HUDEP-2 (cell line): Measurements from ENCODE around the gene CENPF.

ENCODE experiments used
- DNase-seq, 76 experiments: peaks; one replicate each; lab custom pipeline; 2025; ENCODE audit not compliant: unreplicated experiment in 76 of 76; lab: John Stamatoyannopoulos, UW

CENPF gene

GRCh38 chr1:214615109-214615508 is 12.1 kb downstream of the CENPF start:
- DNase-seq: no peak

DNA sequence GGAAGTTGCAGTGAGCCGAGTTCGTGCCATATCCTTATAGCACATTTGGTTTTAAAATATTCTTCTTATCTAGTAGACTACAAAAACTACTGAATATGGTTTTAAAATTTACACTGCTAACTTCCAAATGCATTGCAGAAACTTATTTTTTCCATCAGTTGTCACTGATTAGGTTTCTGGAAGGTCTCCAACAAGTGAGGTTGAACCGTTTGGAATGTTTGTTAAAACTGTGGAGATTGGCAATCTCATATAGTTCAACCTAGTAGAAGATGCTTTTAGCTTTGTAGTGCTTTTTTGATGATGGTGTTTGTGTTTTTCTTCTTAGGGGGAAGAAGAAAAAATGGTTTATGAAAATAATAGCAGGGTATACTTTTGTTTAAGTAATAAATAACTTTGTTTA is 12.9 kb downstream of the CENPF start:
- peak in 1 of 76 experiments; percentile 1 for DNase-seq

GRCh38 chr1:214617246-214617645 is 14.3 kb downstream of the CENPF start:
- DNase-seq: no peak

DNA sequence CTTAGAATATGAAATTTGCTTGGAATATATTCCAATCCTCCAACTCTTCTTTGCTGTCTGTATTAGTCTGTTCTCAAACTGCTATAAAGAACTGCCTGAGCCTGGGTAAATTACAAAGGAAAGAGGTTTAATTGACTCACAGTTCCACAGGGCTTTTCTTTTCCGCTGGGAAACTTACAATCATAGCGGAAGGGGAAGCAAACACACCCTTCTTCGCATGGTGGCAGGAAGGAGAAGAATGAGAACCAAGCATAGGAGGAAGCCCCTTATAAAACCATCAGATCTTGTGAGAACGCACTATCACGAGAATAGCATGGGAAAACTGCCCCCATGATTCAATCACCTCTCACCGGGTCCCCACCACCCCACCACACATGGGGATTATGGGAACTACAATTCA is 14.8 kb downstream of the CENPF start:
- DNase-seq: no peak

DNA sequence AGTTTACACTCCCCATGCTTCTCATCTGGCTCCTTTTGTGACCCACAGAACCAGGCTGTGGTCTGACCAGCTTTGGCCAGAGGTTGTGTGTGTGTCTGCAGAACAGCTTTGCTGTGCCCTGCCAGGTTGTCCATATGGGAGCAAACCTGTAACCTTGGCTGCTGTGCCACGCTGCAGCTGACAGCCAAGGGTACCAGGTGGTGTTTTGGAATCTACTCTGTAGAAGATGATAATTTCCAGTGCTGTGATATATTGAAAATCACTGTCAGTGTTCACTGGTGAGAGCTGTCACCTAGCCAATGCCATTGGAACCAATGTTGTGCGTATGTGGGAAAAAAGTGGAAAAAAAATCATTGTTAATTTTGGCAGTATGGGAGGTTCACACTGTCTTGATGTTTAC is 18.2 kb downstream of the CENPF start:
- DNase-seq: no peak

DNA sequence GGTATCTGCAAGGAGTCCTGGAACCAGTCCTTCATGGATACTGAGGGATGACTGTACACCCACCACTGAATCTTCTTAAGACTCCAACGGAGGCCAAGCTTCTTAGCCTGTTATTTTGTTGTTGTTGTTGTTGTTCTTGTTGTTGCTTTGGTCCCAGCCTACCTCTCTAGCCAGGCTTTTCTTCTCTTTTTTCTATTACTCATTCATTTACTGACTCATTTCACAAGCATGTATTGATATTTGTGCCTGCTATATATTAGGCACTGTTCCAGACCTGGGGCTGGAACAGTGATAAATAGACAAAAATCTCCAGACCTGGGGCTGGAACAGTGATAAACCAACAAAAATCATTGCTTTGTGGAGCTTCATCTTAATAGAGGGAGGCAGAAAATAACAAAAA is 20.4 kb downstream of the CENPF start:
- no peak for DNase-seq

DNA sequence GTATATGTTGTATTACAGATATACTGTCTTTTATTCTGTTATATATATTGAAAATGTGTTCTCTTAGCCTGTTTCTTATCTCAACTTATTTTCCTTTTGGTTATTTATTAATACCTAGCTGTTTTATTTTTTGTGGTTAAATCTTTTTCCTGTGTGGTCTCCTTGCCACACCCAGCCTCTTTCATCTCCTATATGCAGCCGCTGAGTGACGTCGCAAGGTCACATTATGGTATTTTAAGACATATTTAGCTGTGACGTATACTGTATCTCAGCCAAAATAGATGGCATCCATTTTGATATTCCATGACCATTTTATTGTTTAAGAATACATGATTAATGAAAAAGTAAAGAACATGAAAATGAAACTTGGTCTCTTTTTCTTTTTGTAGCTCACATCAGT is 29.1 kb downstream of the CENPF start:
- DNase-seq: no peak

GRCh38 chr1:214633686-214634085 is 30.7 kb downstream of the CENPF start:
- no peak for DNase-seq

DNA sequence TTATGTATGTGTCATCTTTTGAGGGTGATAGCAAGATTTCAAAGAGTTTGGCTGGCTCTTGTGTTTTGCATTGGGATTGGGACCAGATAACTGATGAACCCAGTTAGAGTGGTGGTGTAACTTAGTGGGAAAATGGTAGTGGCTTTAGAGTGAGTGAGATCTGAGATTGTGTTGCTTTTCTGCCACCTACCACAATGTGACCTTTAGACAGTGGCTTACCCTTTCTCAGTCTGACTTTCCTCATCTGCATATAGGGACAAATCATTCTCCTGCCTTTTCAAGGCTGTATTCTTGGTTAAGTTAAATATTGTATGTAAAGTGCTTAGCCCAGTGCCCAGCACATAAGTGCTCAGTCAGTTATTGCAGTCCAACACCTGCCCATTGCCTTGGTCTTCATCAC is 31.3 kb downstream of the CENPF start:
- DNase-seq: no peak

DNA sequence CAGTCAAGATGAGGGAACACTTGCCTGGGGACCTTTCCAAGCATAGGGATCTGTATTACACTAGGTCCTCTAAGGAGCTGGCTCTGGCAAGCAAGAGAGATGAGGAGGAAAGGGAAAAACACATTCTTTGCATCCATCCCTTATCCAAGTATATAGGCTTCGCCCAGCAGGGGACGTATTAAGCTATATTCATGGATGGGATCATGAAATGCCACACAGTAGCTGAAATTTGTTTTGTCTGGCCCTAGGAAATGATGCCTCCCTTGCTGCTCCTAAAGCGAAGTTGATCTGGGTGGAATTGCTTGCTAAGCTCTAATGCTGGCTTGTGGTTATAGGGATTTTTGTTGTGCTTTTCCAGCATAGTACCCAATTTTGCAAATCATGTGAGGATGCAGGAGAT is 32.1 kb downstream of the CENPF start:
- DNase-seq: no peak

DNA sequence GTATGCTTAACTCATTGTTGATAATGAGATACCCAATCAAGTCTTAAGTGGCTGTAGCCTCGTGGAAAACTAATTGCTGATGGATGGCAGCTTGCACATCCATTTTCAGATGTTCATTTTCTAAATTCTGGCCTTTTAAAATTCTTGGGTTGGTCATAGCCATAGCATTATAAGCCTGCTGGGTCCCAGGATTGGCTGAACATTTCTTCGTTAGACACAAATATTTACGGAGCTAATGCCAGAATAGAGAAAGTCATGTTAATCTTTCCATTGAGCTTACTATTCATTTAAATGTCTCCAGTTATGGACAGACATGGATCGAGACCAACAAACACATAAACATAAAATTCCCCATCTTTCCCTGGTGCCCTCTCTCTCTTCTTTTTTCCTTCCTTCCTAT is 32.5 kb downstream of the CENPF start:
- DNase-seq: no peak

GRCh38 chr1:214636436-214636835 is 33.4 kb downstream of the CENPF start:
- DNase-seq: no peak

- DNase-seq: no peak
Observed at GRCh38 chr1:214637125-214637524, 34.1 kb downstream of the CENPF start.

- DNase-seq: peak in 5 of 76 experiments; percentile 1 to 11 (median 4)
Observed at GRCh38 chr1:214637722-214638458, 34.9 kb downstream of the CENPF start.

DNA sequence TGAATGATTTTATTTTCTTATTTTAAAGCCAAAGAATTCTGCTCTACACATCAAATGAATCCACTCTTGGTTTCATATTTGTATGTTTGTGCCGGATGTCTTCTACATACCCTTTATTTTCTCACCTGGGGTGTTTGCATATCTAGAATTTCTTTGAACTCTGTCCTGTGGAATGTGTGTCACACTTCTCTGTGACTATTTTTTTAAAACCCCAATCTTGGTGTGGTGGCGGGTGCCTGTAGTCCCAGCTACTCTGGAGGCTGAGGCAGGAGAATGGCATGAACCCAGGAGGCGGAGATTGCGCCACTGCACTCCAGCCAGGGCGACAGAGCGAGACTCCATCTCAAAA is 35.4 kb downstream of the CENPF start:
- DNase-seq: no peak

GRCh38 chr1:214638997-214639396 is 36.0 kb downstream of the CENPF start:
- DNase-seq: no peak

- DNase-seq: no peak
Observed at GRCh38 chr1:214640431-214641213, 37.6 kb downstream of the CENPF start.

DNA sequence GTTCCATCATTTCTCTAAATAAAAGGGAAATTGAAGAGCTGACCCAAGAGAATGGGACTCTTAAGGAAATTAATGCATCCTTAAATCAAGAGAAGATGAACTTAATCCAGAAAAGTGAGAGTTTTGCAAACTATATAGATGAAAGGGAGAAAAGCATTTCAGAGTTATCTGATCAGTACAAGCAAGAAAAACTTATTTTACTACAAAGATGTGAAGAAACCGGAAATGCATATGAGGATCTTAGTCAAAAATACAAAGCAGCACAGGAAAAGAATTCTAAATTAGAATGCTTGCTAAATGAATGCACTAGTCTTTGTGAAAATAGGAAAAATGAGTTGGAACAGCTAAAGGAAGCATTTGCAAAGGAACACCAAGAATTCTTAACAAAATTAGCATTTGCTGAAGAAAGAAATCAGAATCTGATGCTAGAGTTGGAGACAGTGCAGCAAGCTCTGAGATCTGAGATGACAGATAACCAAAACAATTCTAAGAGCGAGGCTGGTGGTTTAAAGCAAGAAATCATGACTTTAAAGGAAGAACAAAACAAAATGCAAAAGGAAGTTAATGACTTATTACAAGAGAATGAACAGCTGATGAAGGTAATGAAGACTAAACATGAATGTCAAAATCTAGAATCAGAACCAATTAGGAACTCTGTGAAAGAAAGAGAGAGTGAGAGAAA is 38.4 kb downstream of the CENPF start:
- no peak for DNase-seq

- no peak for DNase-seq
Observed at GRCh38 chr1:214643030-214643429, 40.0 kb downstream of the CENPF start.

- DNase-seq: no peak
Observed at GRCh38 chr1:214645712-214646111, 42.7 kb downstream of the CENPF start.

- no peak for DNase-seq
Observed at GRCh38 chr1:214648801-214649200, 45.8 kb downstream of the CENPF start.

GRCh38 chr1:214649607-214650006 is 46.6 kb downstream of the CENPF start:
- no peak for DNase-seq
